HepG2 (cell line): Measurements from ENCODE around the gene MPI. TPM values are rescaled to one million over a fixed set of nuclear protein-coding genes. Genes with fewer than 3 reads are reported as not detected.

ENCODE experiments used
- CC2D1A ChIP-seq: sonication (generic); formaldehyde crosslinking; IDR thresholded peaks from 2 replicates; pipeline ENCODE4 v1.8.1; 2023; ENCODE audit warnings: mild to moderate bottlenecking, missing genetic modification reagents
- CCDC6 ChIP-seq: sonication (generic); formaldehyde crosslinking; IDR thresholded peaks from 2 replicates; pipeline ENCODE4 v1.8.1; 2022; ENCODE audit warnings: mild to moderate bottlenecking, missing genetic modification reagents, moderate library complexity
- ESRRA ChIP-seq: sonication (generic); formaldehyde crosslinking; IDR thresholded peaks from 2 replicates; pipeline ENCODE4 v1.5.1; 2020; ENCODE audit warnings: mild to moderate bottlenecking, low read depth, missing genetic modification reagents
- FIP1L1 ChIP-seq: fragments of 200-400 bp; formaldehyde crosslinking; IDR thresholded peaks from 2 replicates; pipeline ENCODE4 v1.6.1; 2018; ENCODE audit warnings: low read depth, mild to moderate bottlenecking, low read length, moderate library complexity, borderline replicate concordance; ENCODE audit not compliant: insufficient read depth
- FOXJ3 ChIP-seq: sonication (generic); formaldehyde crosslinking; IDR thresholded peaks from 2 replicates; pipeline ENCODE4 v1.4.0; 2020; ENCODE audit warnings: missing genetic modification reagents, mild to moderate bottlenecking, borderline replicate concordance
- JUN ChIP-seq: sonication (generic); formaldehyde crosslinking; IDR thresholded peaks from 2 replicates; pipeline ENCODE4 v1.4.0; 2020; ENCODE audit warnings: mild to moderate bottlenecking, missing genetic modification reagents
- KDM6A ChIP-seq: IDR thresholded peaks from 2 replicates; pipeline ENCODE4 v1.6.1; 2016; ENCODE audit warnings: low read depth
- KLF16 ChIP-seq, 2 experiments: sonication (generic) in 1 of 2; formaldehyde crosslinking in 1 of 2; IDR thresholded peaks; 2 replicates each; pipeline versions ENCODE4 v1.6.1 to v1.8.0; 2016 to 2023; ENCODE audit warnings: missing genetic modification reagents in 2 of 2, missing compliant biosample characterization in 1 of 2
- KLF6 ChIP-seq: IDR thresholded peaks from 2 replicates; pipeline ENCODE4 v1.8.0; 2016; ENCODE audit warnings: missing biosample characterization, missing genetic modification reagents
- NFE2L2 ChIP-seq: fragments of 150-350 bp; IDR thresholded peaks from 2 replicates; pipeline ENCODE4 v1.6.1; 2014; ENCODE audit warnings: low read length
- NR2F2 ChIP-seq: IDR thresholded peaks from 2 replicates; pipeline ENCODE4 v1.6.1; 2012; ENCODE audit warnings: low read depth, inconsistent platforms, borderline replicate concordance
- PBX2 ChIP-seq: IDR thresholded peaks from 2 replicates; pipeline ENCODE4 v1.6.1; 2016; ENCODE audit warnings: control low read depth
- POLR2G ChIP-seq: fragments of 200-400 bp; formaldehyde crosslinking; IDR thresholded peaks from 2 replicates; pipeline ENCODE4 v1.6.1; 2018; ENCODE audit warnings: mild to moderate bottlenecking, low read depth, low read length, moderate library complexity
- RAD51 ChIP-seq: fragments of 450-650 bp; IDR thresholded peaks from 2 replicates; pipeline ENCODE4 v1.6.1; 2016; ENCODE audit warnings: borderline replicate concordance
- TEF ChIP-seq: sonication (generic); formaldehyde crosslinking; IDR thresholded peaks from 2 replicates; pipeline ENCODE4 v1.5.0; 2020; ENCODE audit warnings: missing genetic modification reagents
- ZFP36L1 ChIP-seq: sonication (generic); formaldehyde crosslinking; IDR thresholded peaks from 2 replicates; pipeline ENCODE4 v1.8.0; 2022; ENCODE audit warnings: mild to moderate bottlenecking, missing genetic modification reagents, moderate library complexity
- ZFP62 ChIP-seq: sonication (generic); formaldehyde crosslinking; IDR thresholded peaks from 2 replicates; pipeline ENCODE4 v1.4.0; 2020; ENCODE audit warnings: missing genetic modification reagents
- ZNF256 ChIP-seq: sonication (generic); formaldehyde crosslinking; conservative IDR thresholded peaks from 2 replicates; pipeline ENCODE4 v1.4.0; 2020; ENCODE audit warnings: missing genetic modification reagents
- ZNF281 ChIP-seq: sonication (generic); formaldehyde crosslinking; IDR thresholded peaks from 2 replicates; pipeline ENCODE4 v1.4.0; 2020; ENCODE audit warnings: missing genetic modification reagents, borderline replicate concordance
- ZNF563 ChIP-seq: sonication (generic); formaldehyde crosslinking; IDR thresholded peaks from 2 replicates; pipeline ENCODE4 v1.8.0; 2022; ENCODE audit warnings: mild to moderate bottlenecking, moderate library complexity, missing genetic modification reagents
- ZNF614 ChIP-seq: IDR thresholded peaks from 2 replicates; pipeline ENCODE4 v1.6.1; 2018; ENCODE audit warnings: missing biosample characterization, missing genetic modification reagents, inconsistent platforms, borderline replicate concordance
- ZNF619 ChIP-seq: sonication (generic); formaldehyde crosslinking; IDR thresholded peaks from 2 replicates; pipeline ENCODE4 v1.4.0; 2020; ENCODE audit warnings: mild to moderate bottlenecking, missing genetic modification reagents
- ZNF781 ChIP-seq: sonication (generic); formaldehyde crosslinking; IDR thresholded peaks from 2 replicates; pipeline ENCODE4 v1.5.1; 2020; ENCODE audit warnings: borderline replicate concordance, mild to moderate bottlenecking, missing genetic modification reagents; ENCODE audit errors: not compliant biosample characterization
- ZSCAN25 ChIP-seq: sonication (generic); formaldehyde crosslinking; IDR thresholded peaks from 2 replicates; pipeline ENCODE4 v1.8.0; 2022; ENCODE audit warnings: mild to moderate bottlenecking, missing genetic modification reagents
- polyA plus RNA-seq, 8 experiments: library from polyadenylated mRNA; depleted of rRNA in 3 of 8; stranded (reverse) in 7 of 8; unstranded in 1 of 8; fragments of >200 nt; fragmentation: Illumina TruSeq in 4 of 8; extraction: Trizol in 4 of 8; gene quantifications; 2 replicates each; pipeline versions ENCODE4 v1.2.1 to v1.2.3, GENCODE V29; 2011 to 2016; ENCODE audit warnings: low read depth in 4 of 8, missing spikeins in 1 of 8, mixed read lengths in 1 of 8; ENCODE audit not compliant: insufficient read depth in 1 of 8
- total RNA-seq, 5 experiments: library from RNA; depleted of rRNA; stranded (reverse); fragments of >200 nt; fragmentation: Illumina TruSeq; extraction: Trizol; gene quantifications; 2 replicates each; pipeline ENCODE4 v1.2.3, GENCODE V29; 2016; ENCODE audit warnings: low read depth in 1 of 5
- TF ChIP-seq, protein P1 (sequence below): IDR thresholded peaks from 2 replicates; pipeline ENCODE4 v1.6.1; 2016; ENCODE audit warnings: low read depth, control low read depth

Gene MPI
- total and polyA plus RNA-seq, 2 of the 13 experiments (the other 11 are each of a cell fraction or from before 2014, with no cell fraction given) = 36.9 to 63.5 TPM

DNA sequence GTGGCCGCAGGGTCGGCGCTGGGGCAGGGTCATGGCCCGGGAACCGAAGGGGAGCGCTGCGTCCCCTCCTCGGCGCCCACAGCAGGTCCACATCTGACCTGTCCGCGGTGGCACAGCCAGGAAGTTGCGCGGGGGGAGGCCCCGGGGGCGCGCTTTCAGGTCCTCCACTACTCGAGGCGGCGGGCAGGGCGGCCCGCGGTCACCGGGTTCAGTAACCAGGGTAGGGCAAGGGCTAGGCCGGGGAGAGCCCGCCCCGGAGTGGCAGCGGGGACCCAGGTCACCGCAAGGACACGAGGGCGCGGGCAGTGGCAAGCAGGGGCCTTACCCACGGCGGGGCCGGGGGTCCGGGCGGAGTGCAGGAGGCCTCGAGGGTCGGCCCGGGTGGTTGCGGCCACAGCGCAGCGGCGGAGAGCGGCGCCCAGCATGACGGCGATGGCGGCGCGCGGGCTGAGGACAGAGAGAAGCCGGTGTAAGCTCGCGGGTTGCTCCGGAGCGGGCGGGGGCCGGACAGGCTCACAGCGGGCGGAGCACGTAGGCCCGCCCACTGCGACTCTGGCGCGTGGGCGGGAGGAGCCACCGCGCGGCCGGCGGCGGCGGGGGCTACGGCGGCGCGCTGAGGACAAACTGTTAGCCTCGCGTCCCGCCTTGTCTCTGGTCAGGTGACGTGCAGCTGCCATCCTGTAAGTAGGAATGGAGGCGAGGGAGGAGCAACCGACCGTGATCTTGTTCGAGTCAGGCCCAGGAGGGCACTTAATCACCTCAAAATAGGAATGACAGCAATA, 47.9 kb downstream of the MPI start, which contains the start of gene COX5A (continued):
- TF ChIP-seq TEF (CRISPR knock-in tag) (peak; percentile 12; the same call in 1 of the 2 replicates), ZFP36L1 (CRISPR knock-in tag) (no peak), ZNF614 (CRISPR knock-in tag) (peak; percentile 69; the same call in 1 of the 2 replicates), CC2D1A (CRISPR knock-in tag) (no peak), NR2F2 (no peak), PBX2 (CRISPR knock-in tag) (no peak), ESRRA (CRISPR knock-in tag) (peak; percentile 96), ZFP62 (CRISPR knock-in tag) (no peak), ZNF256 (CRISPR knock-in tag) (no peak), ZNF781 (CRISPR knock-in tag) (no peak), ZNF281 (CRISPR knock-in tag) (0 out of 2 replicates have a peak, but pooled peaks have one; percentile 6), FOXJ3 (no peak), POLR2G (peak; percentile 92), NFE2L2 (no peak), ZNF619 (CRISPR knock-in tag) (0 out of 2 replicates have a peak, but pooled peaks have one; percentile 58), KDM6A (CRISPR knock-in tag) (no peak), KLF16 (CRISPR knock-in tag; IDR thresholded peaks at IDR 0.05) (peak in 1 of 2 experiments; percentile 41; a peak in 2 of 4 replicates), ZNF563 (CRISPR knock-in tag) (peak; percentile 95), ZSCAN25 (CRISPR knock-in tag) (peak; percentile 89), KLF6 (CRISPR knock-in tag) (peak; percentile 80; the same call in 1 of the 2 replicates), RAD51 (no peak), CCDC6 (CRISPR knock-in tag) (0 out of 2 replicates have a peak, but pooled peaks have one; percentile 38), FIP1L1 (no peak), JUN (CRISPR knock-in tag) (no peak)
- TF ChIP-seq, protein P1, sequence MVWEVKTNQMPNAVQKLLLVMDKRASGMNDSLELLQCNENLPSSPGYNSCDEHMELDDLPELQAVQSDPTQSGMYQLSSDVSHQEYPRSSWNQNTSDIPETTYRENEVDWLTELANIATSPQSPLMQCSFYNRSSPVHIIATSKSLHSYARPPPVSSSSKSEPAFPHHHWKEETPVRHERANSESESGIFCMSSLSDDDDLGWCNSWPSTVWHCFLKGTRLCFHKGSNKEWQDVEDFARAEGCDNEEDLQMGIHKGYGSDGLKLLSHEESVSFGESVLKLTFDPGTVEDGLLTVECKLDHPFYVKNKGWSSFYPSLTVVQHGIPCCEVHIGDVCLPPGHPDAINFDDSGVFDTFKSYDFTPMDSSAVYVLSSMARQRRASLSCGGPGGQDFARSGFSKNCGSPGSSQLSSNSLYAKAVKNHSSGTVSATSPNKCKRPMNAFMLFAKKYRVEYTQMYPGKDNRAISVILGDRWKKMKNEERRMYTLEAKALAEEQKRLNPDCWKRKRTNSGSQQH (CRISPR knock-in tag) = peak; percentile 58
